H1 (cell line): ENCODE results near the gene TSPAN15. TPM values are rescaled to one million over a fixed set of nuclear protein-coding genes. Genes with fewer than 3 reads are reported as not detected.

Experiments used
- CTCF ChIA-PET: fragments of 300-600 bp; sonication (Branson Sonifier 250); formaldehyde crosslinking; loops from one replicate; lab custom pipeline; 2021; ENCODE audit not compliant: partially characterized antibody; lab: Charles Lee
- POLR2A ChIA-PET: fragments of 300-600 bp; sonication (Branson Sonifier 250); formaldehyde crosslinking; loops from one replicate; lab custom pipeline; 2021; ENCODE audit warnings: inconsistent platforms; ENCODE audit not compliant: partially characterized antibody; lab: Charles Lee
- DNase-seq, 2 experiments: peaks; one replicate each; pipeline versions ENCODE4 v3.0.0 to v3.0.0-alpha.2; 2010 to 2022; ENCODE audit warnings: low spot score in 2 of 2, low read depth in 1 of 2, mixed read lengths in 1 of 2
- FAIRE-seq: peaks from 2 replicates; lab custom pipeline; 2011; peaks lifted over from hg19 to GRCh38; lab: Jason Lieb, UNC
- H2AFZ ChIP-seq: 2 replicates; pipeline ENCODE4 v1.8.1; 2012; ENCODE audit warnings: low read length, inconsistent platforms
- H2AK5ac ChIP-seq: 2 replicates; pipeline ENCODE4 v1.6.1; 2013; ENCODE audit warnings: low read depth, low read length
- H2BK120ac ChIP-seq: replicated peaks from 2 replicates; pipeline ENCODE3; 2013; ENCODE audit warnings: low read depth, low read length, inconsistent platforms
- H2BK12ac ChIP-seq: 2 replicates; pipeline ENCODE4 v1.6.1; 2013; ENCODE audit warnings: low read depth, low read length
- H2BK15ac ChIP-seq: 2 replicates; pipeline ENCODE4 v1.6.1; 2013; ENCODE audit warnings: low read length
- H2BK20ac ChIP-seq: 2 replicates; pipeline ENCODE4 v1.6.1; 2013; ENCODE audit warnings: low read length
- H2BK5ac ChIP-seq: 2 replicates; pipeline ENCODE4 v1.6.1; 2013; ENCODE audit warnings: low read depth, low read length
- H3K14ac ChIP-seq: 2 replicates; pipeline ENCODE4 v1.6.1; 2013; ENCODE audit warnings: inconsistent platforms; ENCODE audit not compliant: insufficient read length
- H3K18ac ChIP-seq: 2 replicates; pipeline ENCODE4 v1.6.1; 2013; ENCODE audit warnings: low read length; ENCODE audit errors: extremely low read depth
- H3K23ac ChIP-seq: 2 replicates; pipeline ENCODE4 v1.6.1; 2013; ENCODE audit warnings: inconsistent platforms; ENCODE audit not compliant: insufficient read length
- H3K23me2 ChIP-seq: 2 replicates; pipeline ENCODE4 v1.6.1; 2013; ENCODE audit warnings: low read depth, low read length
- H3K27ac ChIP-seq: 2 replicates; pipeline ENCODE4 v1.6.1; 2011; ENCODE audit warnings: low read depth, low read length, inconsistent platforms
- H3K27me3 ChIP-seq, 4 experiments: replicated peaks in 1 of 4; 1 replicate in 1 of 4; 2 replicates in 3 of 4; pipeline versions ENCODE4 v1.6.1 to v1.8.1; 2011 to 2013; ENCODE audit warnings: low read length in 3 of 4, mild to moderate bottlenecking in 3 of 4, inconsistent platforms in 2 of 4, mixed read lengths in 2 of 4, moderate library complexity in 1 of 4; ENCODE audit not compliant: control insufficient read depth in 3 of 4, insufficient read depth in 3 of 4; ENCODE audit errors: extremely low read depth in 1 of 4
- H3K36me3 ChIP-seq, 4 experiments: 2 replicates each; pipeline versions ENCODE4 v1.6.1 to v1.8.1; 2011 to 2013; ENCODE audit warnings: mild to moderate bottlenecking in 4 of 4, low read length in 3 of 4, moderate library complexity in 2 of 4, control low read depth in 1 of 4, inconsistent platforms in 1 of 4; ENCODE audit not compliant: insufficient read depth in 4 of 4, control insufficient read depth in 2 of 4
- H3K4ac ChIP-seq: replicated peaks from 2 replicates; pipeline ENCODE3; 2013; ENCODE audit warnings: low read length, low read depth, mixed read lengths, inconsistent platforms; ENCODE audit not compliant: insufficient read length
- H3K4me1 ChIP-seq, 4 experiments: replicated peaks in 1 of 4; 1 replicate in 1 of 4; 2 replicates in 3 of 4; pipeline versions ENCODE4 v1.6.1 to v1.8.1; 2011 to 2013; ENCODE audit warnings: low read length in 3 of 4, inconsistent platforms in 2 of 4, mixed read lengths in 1 of 4; ENCODE audit not compliant: insufficient read depth in 4 of 4, control insufficient read depth in 3 of 4
- H3K4me2 ChIP-seq, 2 experiments: 2 replicates each; pipeline versions ENCODE4 v1.6.1 to v1.8.1; 2011 to 2013; ENCODE audit warnings: low read depth in 2 of 2, low read length in 2 of 2, control low read depth in 1 of 2, inconsistent platforms in 1 of 2, mild to moderate bottlenecking in 1 of 2; ENCODE audit not compliant: insufficient read depth in 1 of 2
- H3K4me3 ChIP-seq, 4 experiments: fragments of 200-600, 300-600 bp in 1 of 4; sonication (generic), shearing (Covaris generic), sonication (Bioruptor Twin) in 1 of 4; 2 replicates each; pipeline versions ENCODE4 v1.5.1 to v1.8.1; 2011 to 2016; ENCODE audit warnings: low read length in 4 of 4, low read depth in 3 of 4, control low read depth in 2 of 4, inconsistent platforms in 2 of 4, mild to moderate bottlenecking in 2 of 4, mixed read lengths in 1 of 4, moderate library complexity in 1 of 4; ENCODE audit not compliant: insufficient read depth in 2 of 4; ENCODE audit errors: extremely low read depth in 1 of 4
- H3K56ac ChIP-seq: replicated peaks from 2 replicates; pipeline ENCODE3; 2013; ENCODE audit warnings: low read depth, mild to moderate bottlenecking, mixed read lengths, low read length, inconsistent platforms; ENCODE audit not compliant: insufficient read length
- H3K79me1 ChIP-seq: 2 replicates; pipeline ENCODE4 v1.6.1; 2013; ENCODE audit warnings: low read depth, low read length, control low read depth
- H3K79me2 ChIP-seq, 2 experiments: 2 replicates each; pipeline versions ENCODE4 v1.6.1 to v1.8.1; 2012 to 2013; ENCODE audit warnings: low read length in 2 of 2, mild to moderate bottlenecking in 2 of 2, inconsistent platforms in 1 of 2; ENCODE audit not compliant: insufficient read depth in 2 of 2, control insufficient read depth in 1 of 2
- H3K9ac ChIP-seq, 4 experiments: replicated peaks in 1 of 4; 1 replicate in 1 of 4; 2 replicates in 3 of 4; pipeline versions ENCODE4 v1.6.1 to v1.8.1; 2011 to 2013; ENCODE audit warnings: low read depth in 3 of 4, low read length in 3 of 4, control low read depth in 2 of 4, mild to moderate bottlenecking in 2 of 4, moderate library complexity in 2 of 4, inconsistent platforms in 1 of 4; ENCODE audit errors: extremely low read depth in 1 of 4
- H3K9me3 ChIP-seq, 2 experiments: 2 replicates each; pipeline versions ENCODE4 v1.6.1 to v1.8.1; 2012 to 2013; ENCODE audit warnings: mild to moderate bottlenecking in 2 of 2, moderate library complexity in 2 of 2, control low read depth in 1 of 2, inconsistent platforms in 1 of 2, low read depth in 1 of 2, low read length in 1 of 2, mixed read lengths in 1 of 2; ENCODE audit not compliant: insufficient read depth in 2 of 2
- H4K20me1 ChIP-seq, 2 experiments: replicated peaks in 1 of 2; 2 replicates each; pipeline versions ENCODE3 to v1.8.1; 2011 to 2013; ENCODE audit warnings: inconsistent platforms in 2 of 2, low read length in 2 of 2, mild to moderate bottlenecking in 1 of 2; ENCODE audit not compliant: insufficient read depth in 2 of 2, control insufficient read depth in 1 of 2
- H4K5ac ChIP-seq: 2 replicates; pipeline ENCODE4 v1.6.1; 2013; ENCODE audit warnings: low read length, low read depth, mixed read lengths, inconsistent platforms; ENCODE audit not compliant: insufficient read length
- H4K8ac ChIP-seq: 2 replicates; pipeline ENCODE4 v1.8.0; 2013; ENCODE audit warnings: mild to moderate bottlenecking, moderate library complexity, low read length, inconsistent platforms; ENCODE audit not compliant: insufficient read depth; ENCODE audit errors: extremely low read depth
- H4K91ac ChIP-seq: replicated peaks from 2 replicates; pipeline ENCODE3; 2013; ENCODE audit warnings: low read length, mixed read lengths, inconsistent platforms; ENCODE audit not compliant: insufficient read length
- CEBPB ChIP-seq: IDR thresholded peaks from 2 replicates; pipeline ENCODE4 v1.6.1; 2012; ENCODE audit warnings: low read depth, low read length
- CHD1 ChIP-seq: IDR thresholded peaks from 2 replicates; pipeline ENCODE4 v1.6.1; 2012; ENCODE audit warnings: low read depth, low read length, improper control_type of control experiment
- CHD2 ChIP-seq: IDR thresholded peaks from 2 replicates; pipeline ENCODE4 v1.6.1; 2012; ENCODE audit warnings: low read length, improper control_type of control experiment
- EGR1 ChIP-seq: IDR thresholded peaks from 2 replicates; pipeline ENCODE4 v1.6.1; 2011; ENCODE audit warnings: low read depth, low read length, borderline replicate concordance
- GTF2F1 ChIP-seq: IDR thresholded peaks from 2 replicates; pipeline ENCODE4 v1.6.1; 2012; ENCODE audit warnings: low read depth, low read length, improper control_type of control experiment, borderline replicate concordance
- KDM1A ChIP-seq: fragments of 200-600, 300-600 bp; sonication (generic); IDR thresholded peaks from 2 replicates; pipeline ENCODE4 v1.7.1; 2016; ENCODE audit warnings: mild to moderate bottlenecking, low read length, borderline replicate concordance
- NRF1 ChIP-seq: IDR thresholded peaks from 2 replicates; pipeline ENCODE4 v1.6.1; 2011; ENCODE audit warnings: mild to moderate bottlenecking, low read depth, low read length, improper control_type of control experiment
- POU5F1 ChIP-seq: IDR thresholded peaks from 2 replicates; pipeline ENCODE4 v1.6.1; 2011; ENCODE audit warnings: low read depth, mild to moderate bottlenecking, low read length, moderate library complexity
- RBBP5 ChIP-seq: IDR thresholded peaks from 2 replicates; pipeline ENCODE4 v1.7.1; 2012; ENCODE audit warnings: low read depth, mild to moderate bottlenecking, inconsistent platforms, low read length, moderate library complexity, borderline replicate concordance
- RNF2 ChIP-seq: fragments of 200-900, 300-1000 bp; sonication (generic); IDR thresholded peaks from 2 replicates; pipeline ENCODE4 v1.7.1; 2016; ENCODE audit warnings: borderline replicate concordance, low read depth, mild to moderate bottlenecking, antibody characterized with exemption, low read length; ENCODE audit not compliant: poor library complexity, severe bottlenecking; ENCODE audit errors: missing control alignments
- SP2 ChIP-seq: IDR thresholded peaks from 2 replicates; pipeline ENCODE4 v1.6.1; 2012; ENCODE audit warnings: mild to moderate bottlenecking, low read length, inconsistent platforms
- TAF1 ChIP-seq: IDR thresholded peaks from 2 replicates; pipeline ENCODE4 v1.6.1; 2011; ENCODE audit warnings: mild to moderate bottlenecking, low read depth, low read length
- WGBS, 2 experiments: shearing (Covaris generic) in 1 of 2; methylation state at CpG; one replicate each; pipeline versions ENCODE4 v1.1.6 to v1.1.7; 2013 to 2015; ENCODE audit warnings: low lambda C conversion rate in 2 of 2, mixed read lengths in 2 of 2, inconsistent platforms in 1 of 2, low coverage in 1 of 2, missing lambda C conversion rate in 1 of 2; ENCODE audit not compliant: insufficient replicate concordance in 2 of 2, insufficient coverage in 1 of 2, insufficient read length in 1 of 2; ENCODE audit errors: extremely low coverage in 1 of 2, missing lambda C conversion rate in 1 of 2; 5-methylcytosine and 5-hydroxymethylcytosine counted together
- polyA plus RNA-seq, 7 experiments: library from polyadenylated mRNA; depleted of rRNA in 3 of 7; stranded (reverse) in 5 of 7; unstranded in 2 of 7; fragments of >200 nt in 5 of 7; fragments of 200-250 nt in 2 of 7; gene quantifications; 1 replicate in 5 of 7; 2 replicates in 1 of 7; 4 replicates in 1 of 7; pipeline versions ENCODE4 v1.2.1 to v1.2.3, GENCODE V29; 2011 to 2013; ENCODE audit warnings: missing spikeins in 2 of 7, mixed read lengths in 2 of 7
- total RNA-seq: library from RNA; stranded (reverse); fragmentation: NEBNext Ultra II Directional; extraction: Animal tissue kit (Norgen Biotek cat#: 25700); gene quantifications from 2 replicates; pipeline ENCODE4 v1.2.1, GENCODE V29; 2021

The TSPAN15 gene
- total and polyA plus RNA-seq, 2 of the 8 experiments (the other 6 are each of a cell fraction or from before 2014, with no cell fraction given) = 9.7 to 20.0 TPM

DNA sequence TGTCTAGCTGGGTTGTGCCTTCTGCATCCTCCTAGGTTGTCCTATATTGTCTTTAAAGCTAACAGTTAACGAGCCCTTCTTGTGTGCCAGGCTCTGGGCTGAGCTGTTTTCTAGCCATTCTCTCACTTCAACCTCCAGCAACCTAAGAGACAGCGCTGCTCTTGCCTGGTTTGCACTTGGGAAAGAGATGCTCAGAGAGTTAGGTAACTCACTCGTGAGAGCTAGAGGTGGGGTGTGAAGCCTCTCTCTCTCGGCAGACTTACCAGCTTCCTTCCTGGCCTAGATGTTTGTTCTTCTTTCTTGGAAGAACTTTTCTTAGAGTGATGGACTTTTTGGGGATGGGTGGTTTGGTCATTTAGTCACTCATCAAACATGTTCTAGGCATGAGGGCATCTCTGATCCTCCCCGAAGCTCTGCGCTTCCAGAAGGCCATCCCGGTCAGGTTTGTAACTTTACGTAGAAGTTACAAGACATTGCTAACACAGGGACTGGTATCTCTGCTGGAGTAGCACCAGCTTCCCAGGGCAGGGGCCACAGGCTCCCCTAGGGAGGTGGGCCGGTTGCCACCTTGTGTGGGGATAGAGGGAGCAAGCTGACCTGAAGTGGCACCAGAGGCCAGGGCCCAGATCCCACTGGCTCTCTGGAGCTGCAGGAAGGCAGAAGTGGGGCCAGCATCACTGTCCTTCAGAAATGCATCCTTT, 14.3 kb downstream of the TSPAN15 start:
- H3K14ac ChIP-seq = no peak overlapping the region
- H3K4me3 ChIP-seq = no peak overlapping the region
- H3K56ac ChIP-seq = no peak overlapping the region
- H2AK5ac ChIP-seq = no peak overlapping the region
- FAIRE-seq (no peak), DNase-seq (no peak)
- no peak overlapping the region for H2BK20ac ChIP-seq
- 86% methylated on average over 9 of the region's 9 CpGs; no CpG with 5 or more reads in 1 of the 2 experiments for WGBS, 2 experiments
- H2BK5ac ChIP-seq = no peak overlapping the region
- no peaks in the 10 kb centered on the region for H3K79me2 ChIP-seq
- H3K27ac ChIP-seq = no peak overlapping the region
- no peaks in the 10 kb centered on the region for H3K36me3 ChIP-seq
- POLR2A ChIA-PET = interaction anchor here (0.7 kb wide), 2 partner anchors 12 to 13 kb away, joined by 3 read pairs; no protein-coding TSS in a partner anchor
- no peak overlapping the region for H3K9ac ChIP-seq
- H2AFZ ChIP-seq = no peak overlapping the region
- H3K23ac ChIP-seq = no peak overlapping the region
- H4K5ac ChIP-seq = no peak overlapping the region
- no peaks in the 10 kb centered on the region for H3K79me1 ChIP-seq
- no peaks in the 10 kb centered on the region for H3K27me3 ChIP-seq
- CTCF ChIA-PET = interaction anchor here (0.7 to 9.5 kb wide), 10 partner anchors 16 to 172 kb away, joined by 3 to 92 read pairs (median 4); partner anchors contain the start of gene TSPAN15
- no peak overlapping the region for H3K4me2 ChIP-seq
- H4K91ac ChIP-seq = no peak overlapping the region
- H3K4ac ChIP-seq = no peak overlapping the region
- H3K18ac ChIP-seq = no peak overlapping the region
- no peak overlapping the region for H2BK12ac ChIP-seq
- H3K4me1 ChIP-seq = peaks cover 0 to 5% (median 0%) of the 10 kb centered on the region in 4 experiments; a peak in 3 of 7 replicates
- no peak overlapping the region for H2BK15ac ChIP-seq
- H2BK120ac ChIP-seq = no peak overlapping the region
- TF ChIP-seq SP2 = no peak
- TF ChIP-seq CHD1 = no peak
- no peak for TF ChIP-seq POU5F1
- no peak for TF ChIP-seq TAF1
- no peak for TF ChIP-seq EGR1
- no peak for TF ChIP-seq CHD2
- TF ChIP-seq CEBPB = no peak
- no peak for TF ChIP-seq RBBP5
- TF ChIP-seq GTF2F1 = no peak
- TF ChIP-seq NRF1 = no peak
- no peak for TF ChIP-seq RNF2
- no peak for TF ChIP-seq KDM1A
- no peaks in the 10 kb centered on the region for H3K9me3 ChIP-seq
- no peak overlapping the region for H4K8ac ChIP-seq
- no peaks in the 10 kb centered on the region for H3K23me2 ChIP-seq
- no peaks in the 10 kb centered on the region for H4K20me1 ChIP-seq
